GM18502 (cell line): Measurements from ENCODE around the gene PTAFR.
A peak's percentile ranks its signal among the peaks of the same experiment; 100 is the strongest.

Experiments
- ATAC-seq: cut with Tn5 transposase; IDR thresholded peaks from one replicate; pipeline ENCODE4 v1.9.1; 2021; ENCODE audit warnings: mild to moderate bottlenecking; ENCODE audit not compliant: unreplicated experiment, poor library complexity

The PTAFR gene

GRCh38 chr1:28178690-28179485 is 2.4 kb upstream of the PTAFR start:
- no peak for ATAC-seq

GRCh38 chr1:28175955-28176485 is 470 bp downstream of the PTAFR start:
- no peak for ATAC-seq

- ATAC-seq, result no peak
Measured at GRCh38 chr1:28173980-28174297, 2.6 kb downstream of the PTAFR start.

- no peak for ATAC-seq
Measured at GRCh38 chr1:28173151-28173979, 3.1 kb downstream of the PTAFR start.

- ATAC-seq, result peak; percentile 70
Measured at GRCh38 chr1:28172713-28173150, 3.8 kb downstream of the PTAFR start.

GRCh38 chr1:28171246-28171645 is 5.2 kb downstream of the PTAFR start:
- no peak for ATAC-seq

GRCh38 chr1:28170001-28170596 is 6.4 kb downstream of the PTAFR start:
- no peak for ATAC-seq

DNA sequence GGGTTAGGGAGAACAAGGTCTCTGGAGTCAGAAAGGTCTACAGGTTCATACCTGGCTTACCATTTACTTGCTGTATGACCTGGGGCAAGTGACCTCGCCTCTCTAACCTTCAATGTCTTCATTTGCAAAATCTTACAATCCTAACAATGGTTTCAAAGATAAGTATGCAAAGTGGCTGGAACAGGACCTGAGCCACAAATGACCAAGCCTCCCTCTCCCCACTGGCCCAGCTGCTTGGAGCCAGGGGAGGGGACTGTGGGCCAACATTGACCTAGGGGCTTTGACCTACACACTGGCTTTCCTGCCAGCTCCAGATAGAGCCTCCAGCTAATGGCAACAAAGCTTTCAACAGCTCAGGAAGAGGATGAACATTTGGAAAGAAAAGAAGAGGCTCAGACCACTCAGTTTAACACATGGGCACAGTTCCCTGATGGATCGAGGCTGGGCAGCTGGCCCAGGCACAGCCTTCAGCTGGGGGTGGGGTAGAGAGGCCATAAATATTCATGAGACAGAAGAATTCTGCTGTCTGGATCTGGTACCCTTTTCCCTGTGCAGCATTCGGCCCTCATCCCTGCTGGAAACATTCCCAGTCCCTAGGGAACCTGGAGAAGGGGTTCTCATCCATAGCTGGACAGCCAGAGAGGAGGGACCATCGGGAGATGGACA is 12.9 kb downstream of the PTAFR start:
- no peak for ATAC-seq

DNA sequence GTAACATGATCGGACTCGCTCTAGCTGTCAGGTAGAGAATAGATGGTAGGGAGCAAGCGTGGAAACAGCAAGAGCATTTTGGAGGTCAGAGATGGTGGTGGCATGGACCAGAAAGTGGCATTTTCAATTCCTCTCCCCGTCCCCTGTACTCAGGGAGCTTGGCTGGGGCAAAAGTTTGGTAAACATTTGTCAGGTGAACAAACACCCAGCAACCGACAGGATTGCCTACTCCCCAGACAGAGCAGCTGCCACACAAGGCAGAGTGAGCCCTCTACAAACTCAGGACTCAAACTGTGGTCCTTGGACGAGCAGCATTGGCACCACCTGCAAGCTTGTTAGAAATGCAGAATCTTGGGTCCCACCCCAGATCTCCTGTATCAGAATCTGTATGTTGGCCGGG is 14.3 kb downstream of the PTAFR start:
- ATAC-seq, result no peak

DNA sequence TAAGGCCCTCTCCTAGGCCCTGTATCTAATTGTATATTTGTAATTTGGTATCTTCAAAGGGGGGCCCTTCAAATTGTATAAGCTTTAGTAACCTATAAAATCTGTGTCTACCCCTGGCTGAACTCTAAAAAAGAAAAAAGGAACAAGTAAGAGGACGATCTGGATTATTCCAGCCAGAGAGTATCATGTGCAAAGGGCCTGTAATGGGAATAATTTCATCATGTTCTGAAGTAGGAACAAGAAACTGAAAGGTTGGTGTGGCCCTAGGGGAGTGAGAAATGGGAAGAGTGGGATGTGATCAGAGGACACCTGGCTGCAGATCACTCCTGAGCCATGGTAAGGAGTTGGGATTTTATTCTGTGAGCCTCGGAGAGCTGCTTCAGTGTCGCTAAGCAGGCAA is 14.7 kb downstream of the PTAFR start:
- ATAC-seq, result no peak

- no peak for ATAC-seq
Measured at GRCh38 chr1:28160782-28161266, 15.7 kb downstream of the PTAFR start.

DNA sequence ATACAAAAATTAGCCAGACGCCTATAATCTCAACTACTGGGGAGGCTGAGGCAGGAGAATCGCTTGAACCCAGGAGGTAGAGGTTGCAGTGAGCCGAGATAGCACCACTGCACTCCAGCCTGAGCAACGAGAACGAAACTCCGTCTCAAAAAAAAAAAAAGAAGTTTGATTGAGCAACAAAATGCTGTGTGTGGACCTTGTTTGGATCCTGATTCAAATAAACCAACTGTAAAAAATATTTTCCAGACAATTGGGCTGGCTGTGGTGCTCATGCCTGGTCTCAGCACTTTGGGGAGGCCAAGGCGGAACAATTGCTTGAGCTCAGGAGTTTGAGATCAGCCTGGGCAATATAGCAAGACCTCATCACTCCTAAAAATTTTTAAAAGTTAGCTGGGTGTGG is 16.8 kb downstream of the PTAFR start:
- no peak for ATAC-seq

GRCh38 chr1:28159243-28159642 is 17.2 kb downstream of the PTAFR start:
- ATAC-seq, result no peak

DNA sequence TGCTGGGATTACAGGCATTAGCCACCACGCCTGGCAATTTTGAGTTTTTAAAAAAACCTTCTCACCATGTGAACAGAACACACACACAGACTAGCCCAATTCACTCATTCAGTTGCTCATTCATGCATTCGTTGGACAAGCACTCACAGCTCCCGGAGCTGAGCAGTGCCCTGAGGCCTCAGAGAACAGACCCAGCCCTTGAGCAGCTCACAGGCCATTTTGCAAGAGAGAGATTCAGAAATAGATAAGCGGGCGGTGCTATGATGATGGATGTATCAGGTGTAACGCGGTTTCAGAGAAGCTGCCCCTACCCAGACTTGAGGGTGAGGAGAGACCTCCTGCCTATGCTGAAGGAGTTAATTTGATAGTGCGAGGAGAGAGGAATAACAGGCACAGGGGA is 18.6 kb downstream of the PTAFR start:
- ATAC-seq, result no peak

GRCh38 chr1:28156821-28157220 is 19.7 kb downstream of the PTAFR start:
- no peak for ATAC-seq

GRCh38 chr1:28155628-28156027 is 20.9 kb downstream of the PTAFR start:
- no peak for ATAC-seq

- ATAC-seq, result no peak
Measured at GRCh38 chr1:28154078-28154594, 22.4 kb downstream of the PTAFR start.

- ATAC-seq, result no peak
Measured at GRCh38 chr1:28150125-28150780, 26.2 kb downstream of the PTAFR start.

DNA sequence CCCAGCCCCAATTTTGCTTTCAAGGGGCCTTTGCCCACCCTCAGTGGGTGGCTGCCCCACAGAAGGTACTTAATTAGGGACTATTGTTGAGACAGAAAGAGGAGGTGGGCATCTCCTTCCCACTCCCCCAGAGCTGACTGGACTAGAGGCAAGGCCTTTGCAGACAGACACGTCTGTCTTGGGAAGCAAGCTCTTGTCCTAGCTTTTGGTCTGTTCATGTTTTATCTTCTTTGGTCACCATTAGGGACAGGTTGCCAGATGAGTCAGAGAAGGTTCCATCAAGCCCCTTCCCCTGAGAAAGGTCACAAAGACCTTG is 27.7 kb downstream of the PTAFR start:
- ATAC-seq, result no peak
